HG03060 (cell line): ENCODE measurements around the gene CFAP99.
A peak's percentile ranks its signal among the peaks of the same experiment; 100 is the strongest.

Experiments
- ATAC-seq: cut with Tn5 transposase; IDR thresholded peaks from one replicate; pipeline ENCODE4 v1.9.1; 2021; ENCODE audit warnings: low read depth, moderate number of reproducible peaks; ENCODE audit not compliant: unreplicated experiment

The CFAP99 gene

GRCh38 chr4:2497931-2498330 is 79.2 kb downstream of the CFAP99 start:
- ATAC-seq = peak; percentile 89

GRCh38 chr4:2500547-2500946 is 81.8 kb downstream of the CFAP99 start:
- no peak for ATAC-seq

- ATAC-seq = no peak
Measured at GRCh38 chr4:2501034-2501594, 82.4 kb downstream of the CFAP99 start.

- no peak for ATAC-seq
Measured at GRCh38 chr4:2503809-2504208, 85.1 kb downstream of the CFAP99 start.

GRCh38 chr4:2507259-2507658 is 88.5 kb downstream of the CFAP99 start:
- no peak for ATAC-seq

GRCh38 chr4:2507855-2508254 is 89.1 kb downstream of the CFAP99 start:
- ATAC-seq = no peak

GRCh38 chr4:2510351-2511259 is 91.8 kb downstream of the CFAP99 start:
- no peak for ATAC-seq

GRCh38 chr4:2511645-2512131 is 92.9 kb downstream of the CFAP99 start:
- no peak for ATAC-seq
